ENCODE data around the gene NMRK2. TPM values are rescaled to one million over a fixed set of nuclear protein-coding genes. Genes with fewer than 3 reads are reported as not detected.

Gene NMRK2
- not detected for total RNA-seq

DNA sequence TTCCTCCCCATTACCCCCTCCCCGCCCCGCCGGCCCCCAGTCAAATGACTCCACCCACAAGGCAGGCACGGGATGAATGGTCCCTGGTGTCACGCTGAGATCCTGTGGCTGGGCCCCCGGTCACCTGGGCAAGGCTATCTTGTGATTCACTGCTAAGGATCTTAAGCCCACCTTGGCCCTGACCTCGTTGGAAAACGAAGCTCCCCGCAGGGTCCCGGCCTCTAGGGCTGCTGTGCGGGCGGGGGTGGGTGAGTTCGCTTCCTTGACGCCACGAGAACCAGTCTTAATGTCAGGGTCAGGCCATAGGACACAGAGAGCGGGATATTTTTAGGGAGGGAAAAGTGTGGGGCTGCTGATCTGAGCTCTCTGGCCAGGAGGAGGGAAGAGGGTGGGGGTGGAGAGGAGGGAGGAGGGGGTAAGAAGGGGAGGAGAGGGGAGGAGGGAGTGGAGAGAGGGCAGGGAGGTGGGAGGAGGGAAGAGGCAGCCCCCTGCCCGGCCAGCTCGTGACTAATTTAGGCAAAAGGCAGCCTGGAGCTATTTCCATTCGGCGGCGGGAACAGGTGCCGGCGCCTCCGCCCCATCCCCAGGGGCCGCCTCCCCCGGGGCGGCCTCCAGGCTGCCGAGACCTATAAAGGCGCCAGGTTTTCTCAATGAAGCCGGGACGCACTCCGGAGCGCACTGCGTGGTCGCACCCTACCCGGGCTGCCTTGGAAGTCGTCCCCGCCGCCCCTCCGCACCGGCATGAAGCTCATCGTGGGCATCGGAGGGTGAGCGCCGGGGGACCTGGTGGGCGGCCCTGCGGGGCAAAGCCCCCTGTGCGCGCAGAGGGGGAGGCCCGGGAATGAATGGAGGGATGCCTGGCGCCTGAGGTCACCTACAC is at the start of gene NMRK2:
Gene NMRK2 (plus strand): TSS at position 139 of the 880 bp plus-strand sequence. CDS start 603 bp downstream, at position 742.
- no peak for TF ChIP-seq CTCF (IDR thresholded peaks at IDR 0.05; ENCODE audit: low read depth)

- TF ChIP-seq CTCF (IDR thresholded peaks at IDR 0.05; ENCODE audit: low read depth), result no peak
Measured at GRCh38 chr19:3890591-3890990, 42.3 kb upstream of the NMRK2 start.

DNA sequence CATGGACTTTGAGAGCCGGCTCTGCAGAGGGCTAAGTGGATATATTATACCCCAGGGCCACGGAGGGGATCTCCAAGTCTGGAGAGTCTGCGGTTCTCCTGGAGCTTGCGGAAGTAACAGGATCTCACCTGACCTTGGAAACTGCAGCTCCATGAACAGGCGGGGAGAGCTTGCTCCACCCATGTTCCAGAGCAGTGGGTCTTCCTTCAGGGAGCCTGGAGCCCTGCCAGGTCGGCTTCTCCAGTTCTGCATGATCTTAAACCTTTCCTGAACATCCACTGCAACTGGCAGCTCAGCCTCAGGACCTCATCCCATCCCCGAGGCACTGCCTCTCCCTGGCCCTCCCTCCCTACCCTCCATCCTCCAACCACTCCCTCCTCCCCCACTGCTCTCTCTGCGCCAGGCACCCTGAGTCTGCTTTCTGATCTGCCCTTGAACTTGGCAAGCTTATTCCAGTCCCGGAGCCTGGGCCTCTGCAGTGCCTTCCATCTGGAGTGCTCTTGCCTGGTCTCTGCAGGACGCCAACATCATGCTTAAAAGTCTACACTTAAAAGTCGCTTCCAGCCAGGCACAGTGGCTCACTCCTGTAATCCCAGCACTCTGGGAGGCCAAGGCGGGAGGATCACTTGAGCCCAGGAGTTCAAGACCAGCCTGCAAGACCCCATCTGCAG is 39.2 kb upstream of the NMRK2 start:
- no peak for TF ChIP-seq CTCF (IDR thresholded peaks at IDR 0.05; ENCODE audit: low read depth)

- no peak for TF ChIP-seq CTCF (IDR thresholded peaks at IDR 0.05; ENCODE audit: low read depth)
Measured at GRCh38 chr19:3895788-3896187, 37.1 kb upstream of the NMRK2 start.

DNA sequence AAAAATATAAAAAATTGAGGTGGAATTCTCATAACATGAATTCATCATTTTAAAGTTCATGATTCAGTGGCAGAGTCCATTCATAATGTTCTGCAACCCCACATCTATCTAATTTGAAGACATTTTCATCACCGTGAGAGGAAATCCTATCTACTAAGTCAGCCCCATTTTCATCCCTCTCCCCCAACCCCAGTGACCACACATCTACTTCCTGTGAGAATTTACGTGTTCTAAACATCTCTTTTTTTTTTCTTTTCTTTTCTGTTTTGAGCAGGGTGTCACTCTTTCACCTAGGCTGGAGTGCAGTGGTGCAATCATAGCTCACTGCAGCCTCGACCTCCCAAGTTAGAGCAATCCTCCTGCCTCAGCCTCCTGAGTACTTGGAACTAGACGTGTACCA is 34.9 kb upstream of the NMRK2 start:
- no peak for TF ChIP-seq CTCF (IDR thresholded peaks at IDR 0.05; ENCODE audit: low read depth)

DNA sequence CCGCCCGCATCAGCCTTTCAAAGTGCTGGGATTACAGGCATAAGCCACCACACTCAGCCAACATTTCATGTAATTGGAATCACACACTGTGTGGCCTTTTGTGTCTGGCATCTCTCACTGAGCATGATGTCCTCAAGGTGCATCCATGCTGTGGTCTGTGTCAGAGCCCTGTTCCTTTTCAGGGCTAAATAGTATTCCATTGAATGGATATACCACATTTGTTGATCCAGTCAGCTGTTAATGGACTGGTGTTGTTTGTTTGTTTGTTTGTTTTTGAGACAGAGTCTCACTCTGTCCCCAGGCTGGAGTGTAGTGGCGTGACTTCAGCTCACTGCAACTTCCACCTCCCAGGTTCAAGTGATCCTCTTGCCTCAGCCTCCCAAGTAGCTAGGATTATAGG is 34.4 kb upstream of the NMRK2 start:
- no peak for TF ChIP-seq CTCF (IDR thresholded peaks at IDR 0.05; ENCODE audit: low read depth)

DNA sequence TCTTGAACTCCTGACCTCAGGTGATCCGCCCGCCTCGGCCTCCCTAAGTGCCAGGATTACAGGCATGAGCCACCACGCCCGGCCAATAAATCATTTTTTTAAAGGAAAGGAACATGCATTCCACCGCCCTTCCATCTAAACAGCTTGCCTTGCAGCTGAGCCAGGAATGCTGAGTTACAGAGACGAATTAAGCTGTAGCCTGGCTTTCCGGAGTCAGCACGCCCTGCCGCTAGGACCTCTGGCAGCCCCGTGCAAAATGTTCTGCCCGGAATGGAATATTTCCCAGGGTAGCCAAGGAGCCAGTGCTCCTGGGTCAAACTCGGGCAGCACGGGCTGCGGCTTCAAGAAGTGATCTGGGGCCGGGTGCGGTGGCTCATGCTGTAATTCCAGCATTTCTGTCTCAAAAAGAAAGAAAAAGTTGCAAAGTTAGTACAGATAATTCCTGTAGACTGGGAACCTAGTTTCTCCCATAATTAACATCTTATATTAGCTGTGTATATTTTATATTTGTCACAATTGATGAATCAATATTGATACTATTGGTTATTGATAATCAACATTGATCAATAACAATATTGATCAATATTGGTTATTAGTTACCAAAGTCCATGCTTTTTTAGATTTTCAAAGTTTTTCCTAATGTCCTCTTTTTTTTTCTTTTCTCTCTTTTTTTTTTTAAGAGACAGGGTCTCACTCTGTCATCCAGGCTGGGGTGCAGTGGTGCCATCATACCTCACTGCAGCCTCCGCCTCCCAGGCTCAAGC is 33.2 kb upstream of the NMRK2 start:
- no peak for TF ChIP-seq CTCF (IDR thresholded peaks at IDR 0.05; ENCODE audit: low read depth)
